ENCODE measurements around the gene ASIC5.

- TF ChIP-seq CTCF (IDR thresholded peaks at IDR 0.05) (no peak), ZFX (IDR thresholded peaks at IDR 0.05; ENCODE audit: borderline replicate concordance) (no peak)
Measured at GRCh38 chr4:155879767-155880166, 13.7 kb upstream of the ASIC5 start.
